Liver (tissue), 3 donors: Measurements from ENCODE around the gene CDH22.

Experiments
- CTCF ChIP-seq: fragments of 150-350 bp; IDR thresholded peaks from 2 replicates; pipeline ENCODE4 v1.5.1; 2017; ENCODE audit warnings: improper control_type of control experiment, low read depth, low read length; ENCODE audit not compliant: missing input control
- EGR1 ChIP-seq, 2 donors: IDR thresholded peaks; 2 replicates each; pipeline ENCODE4 v1.6.1; 2016 to 2018; ENCODE audit warnings: antibody characterized with exemption in 2 of 2, low read depth in 2 of 2
- GABPA ChIP-seq, 2 donors: IDR thresholded peaks in 1 of 2; conservative IDR thresholded peaks in 1 of 2; 2 replicates each; pipeline ENCODE4 v1.6.1; 2016; ENCODE audit warnings: antibody characterized with exemption in 2 of 2, mild to moderate bottlenecking in 1 of 2, moderate library complexity in 1 of 2
- RAD21 ChIP-seq, 2 donors: IDR thresholded peaks; 2 replicates each; pipeline ENCODE4 v1.6.1; 2016; ENCODE audit warnings: antibody characterized with exemption in 2 of 2, mild to moderate bottlenecking in 2 of 2
- donor health status: healthy.
- donor health status: healthy.

- TF ChIP-seq CTCF (no peak), GABPA (IDR thresholded peaks at IDR 0.05 in 1 of 2, conservative IDR thresholded peaks at IDR 0.05 in 1 of 2) (no peak), RAD21 (IDR thresholded peaks at IDR 0.05) (no peak), EGR1 (IDR thresholded peaks at IDR 0.05; ENCODE audit: low read depth in 2 of 2) (no peak)
Measured at GRCh38 chr20:46302106-46302505, 6.2 kb downstream of the CDH22 start.
